Naive B cell (primary cell): ENCODE measurements around the gene DCTN3. TPM values are rescaled to one million over a fixed set of nuclear protein-coding genes. Genes with fewer than 3 reads are reported as not detected.

Source experiments
- ATAC-seq, 2 donors: fragments of 150-1000 bp; cut with Tn5 transposase; 2 replicates each; pipeline ENCODE4 v1.10.0; 2021; ENCODE audit warnings: low read depth in 2 of 2, mild to moderate bottlenecking in 2 of 2, moderate library complexity in 2 of 2
- DNase-seq: peaks from one replicate; pipeline ENCODE4 v3.0.0; 2022
- H3K27ac Mint-ChIP-seq, 6 donors: one replicate each; pipeline ENCODE4 v1.8.0; 2020 to 2022; ENCODE audit warnings: mild to moderate bottlenecking in 6 of 6, mixed read lengths in 6 of 6, moderate library complexity in 5 of 6, inconsistent platforms in 2 of 6
- H3K27me3 Mint-ChIP-seq, 3 donors: one replicate each; pipeline ENCODE4 v1.8.0; 2021 to 2022; ENCODE audit warnings: mixed read lengths in 3 of 3, mild to moderate bottlenecking in 1 of 3
- H3K36me3 Mint-ChIP-seq, 2 donors: one replicate each; pipeline ENCODE4 v1.8.0; 2020 to 2022; ENCODE audit warnings: mixed read lengths in 2 of 2, inconsistent platforms in 1 of 2, mild to moderate bottlenecking in 1 of 2
- H3K4me1 Mint-ChIP-seq, 3 donors: one replicate each; pipeline ENCODE4 v1.8.0; 2020 to 2022; ENCODE audit warnings: mixed read lengths in 3 of 3, inconsistent platforms in 1 of 3, mild to moderate bottlenecking in 1 of 3, moderate library complexity in 1 of 3
- H3K4me3 Mint-ChIP-seq, 8 donors: one replicate each; pipeline ENCODE4 v1.8.0; 2020 to 2022; ENCODE audit warnings: mild to moderate bottlenecking in 8 of 8, mixed read lengths in 8 of 8, moderate library complexity in 8 of 8, inconsistent platforms in 2 of 8
- H3K9me3 Mint-ChIP-seq, 7 donors: one replicate each; pipeline ENCODE4 v1.8.0; 2020 to 2022; ENCODE audit warnings: mixed read lengths in 7 of 7, mild to moderate bottlenecking in 5 of 7, inconsistent platforms in 2 of 7, moderate library complexity in 1 of 7
- polyA plus RNA-seq, 6 donors: library from polyadenylated mRNA; unstranded; fragments of 300-500 nt; fragmentation: Illumina TruSeq; gene quantifications; one replicate each; pipeline ENCODE4 v1.2.3, GENCODE V29; 2021; ENCODE audit warnings: low read depth in 6 of 6

DCTN3 gene
- polyA plus RNA-seq, 6 donors from 2014 or later, result 83.5 to 118 (median 103) TPM

DNA sequence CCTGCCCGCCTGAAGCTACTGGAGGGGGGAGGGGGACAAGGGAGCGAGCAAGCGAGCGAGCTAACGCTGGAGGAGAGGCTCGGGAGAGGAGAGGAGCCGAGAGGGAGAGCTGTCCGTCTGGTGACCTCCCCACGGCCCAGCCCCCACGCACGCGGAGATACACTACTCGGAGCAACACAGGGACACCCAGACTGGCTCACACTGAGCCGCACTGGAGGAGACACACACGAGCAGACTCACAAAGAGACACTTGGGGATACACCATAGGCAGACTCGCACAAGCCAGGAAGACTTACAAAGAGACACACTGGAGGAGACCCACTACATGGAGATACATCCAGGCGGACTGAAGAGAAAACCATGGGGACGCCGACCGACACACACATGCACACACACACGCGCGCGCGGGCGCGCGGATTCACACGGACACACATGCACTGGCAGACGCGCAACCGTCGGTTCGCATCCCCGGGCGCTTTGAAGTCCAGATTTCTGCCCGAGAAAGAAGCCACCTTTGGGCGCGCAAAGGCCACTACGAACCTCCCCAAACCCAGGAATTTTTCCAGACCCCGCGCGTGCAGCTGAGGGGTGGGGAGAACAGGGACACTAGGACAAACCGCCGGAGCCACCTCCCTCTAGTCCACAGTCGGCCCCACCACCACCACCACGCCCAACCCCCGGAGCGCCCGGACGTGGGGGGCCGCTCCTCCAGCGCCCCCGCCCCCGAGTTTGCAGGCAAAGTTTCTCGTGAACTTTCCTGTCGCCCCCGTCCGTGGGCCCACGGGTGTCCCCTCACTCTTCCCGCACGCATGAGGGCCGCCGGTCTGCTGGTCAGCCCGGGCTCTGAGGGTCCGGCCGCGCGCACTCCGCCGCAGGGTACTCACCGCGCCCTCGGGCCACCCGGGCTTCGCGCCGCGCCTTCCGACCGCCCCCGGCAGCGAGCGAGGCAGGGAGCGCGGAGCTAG, 31.3 kb downstream of the DCTN3 start:
- DNase-seq (no peak), ATAC-seq (no peak)
- H3K36me3 Mint-ChIP-seq, result no peaks in the 10 kb centered on the region
- H3K4me1 Mint-ChIP-seq, result peaks cover 40 to 52% (median 41%) of the 10 kb centered on the region in 3 donors
- peak overlapping the region in 1 of 6 donors; percentile 48 for H3K27ac Mint-ChIP-seq
- H3K9me3 Mint-ChIP-seq, result no peaks in the 10 kb centered on the region
- H3K27me3 Mint-ChIP-seq, result peaks cover 63 to 94% (median 87%) of the 10 kb centered on the region in 3 donors
- H3K4me3 Mint-ChIP-seq, result peak overlapping the region; percentile 40 to 91 (median 84)

DNA sequence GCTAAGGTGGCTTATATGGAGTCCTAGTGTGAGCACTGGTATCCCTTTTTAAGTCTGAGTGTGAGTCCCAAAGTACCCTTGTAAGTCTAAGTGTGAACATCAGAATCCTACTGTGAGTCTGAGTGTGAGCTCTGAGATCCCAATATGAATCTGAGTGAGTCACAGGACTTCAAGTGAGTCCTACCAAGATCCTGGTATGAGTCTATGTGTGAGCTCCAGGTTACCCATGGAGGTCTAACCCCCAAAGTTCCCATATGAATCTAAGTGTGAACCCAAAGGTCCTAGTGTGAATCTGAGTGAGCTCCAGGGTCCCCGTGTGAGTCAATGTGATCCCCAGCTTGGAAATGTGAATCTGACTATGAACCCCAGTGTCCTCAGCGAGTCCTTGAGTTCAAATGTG, 33.0 kb downstream of the DCTN3 start:
- H3K4me3 Mint-ChIP-seq, result peak overlapping the region in 1 of 8 donors; percentile 40
- peaks cover 63 to 95% (median 87%) of the 10 kb centered on the region in 3 donors for H3K27me3 Mint-ChIP-seq
- H3K36me3 Mint-ChIP-seq, result no peaks in the 10 kb centered on the region
- peaks cover 30 to 42% (median 32%) of the 10 kb centered on the region in 3 donors for H3K4me1 Mint-ChIP-seq
- H3K9me3 Mint-ChIP-seq, result no peaks in the 10 kb centered on the region
- ATAC-seq, result no peak
- no peak for DNase-seq
- H3K27ac Mint-ChIP-seq, result peak overlapping the region in 1 of 6 donors; percentile 34

DNA sequence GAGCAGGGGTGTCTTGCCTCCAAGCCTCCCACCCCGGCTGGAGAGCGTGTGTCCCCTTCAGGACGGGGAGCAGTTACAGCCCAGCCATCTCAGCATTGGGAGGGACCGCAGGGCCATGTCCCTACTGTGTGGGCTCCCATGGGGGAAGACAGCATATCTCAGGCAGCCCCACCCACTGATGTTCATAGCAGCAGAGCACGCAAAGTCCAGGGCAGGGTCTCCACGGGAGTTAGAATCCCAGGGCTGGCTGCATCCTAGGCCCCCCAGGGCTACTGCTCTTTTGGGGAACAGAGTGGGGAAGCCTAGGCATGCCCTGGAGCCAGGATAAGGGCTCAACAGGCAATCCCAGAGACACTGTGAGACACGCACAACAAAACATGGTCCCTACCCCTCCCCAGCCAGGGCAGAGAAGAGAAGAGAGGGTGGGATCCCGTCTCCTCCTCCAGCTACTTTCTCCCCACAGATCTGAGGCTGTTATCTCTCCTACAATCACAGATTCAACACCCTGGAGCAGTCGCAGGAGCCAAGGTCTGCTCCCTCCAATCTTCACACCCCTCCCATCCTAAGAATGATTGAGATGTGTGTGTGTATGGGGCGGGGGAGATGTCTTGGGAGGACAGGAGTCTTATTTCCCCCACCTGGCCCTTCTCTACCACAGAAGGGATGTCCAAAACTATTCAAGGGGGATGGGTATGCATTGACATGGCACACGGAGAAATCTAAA, 34.2 kb downstream of the DCTN3 start:
- DNase-seq, result no peak
- peaks cover 68 to 94% (median 92%) of the 10 kb centered on the region in 3 donors for H3K27me3 Mint-ChIP-seq
- peak overlapping the region in 1 of 6 donors; percentile 25 for H3K27ac Mint-ChIP-seq
- H3K9me3 Mint-ChIP-seq, result no peaks in the 10 kb centered on the region
- H3K4me1 Mint-ChIP-seq, result peaks cover 25 to 31% (median 26%) of the 10 kb centered on the region in 3 donors
- no peak for ATAC-seq
- H3K36me3 Mint-ChIP-seq, result no peaks in the 10 kb centered on the region
- peak overlapping the region in 1 of 8 donors; percentile 40 for H3K4me3 Mint-ChIP-seq

DNA sequence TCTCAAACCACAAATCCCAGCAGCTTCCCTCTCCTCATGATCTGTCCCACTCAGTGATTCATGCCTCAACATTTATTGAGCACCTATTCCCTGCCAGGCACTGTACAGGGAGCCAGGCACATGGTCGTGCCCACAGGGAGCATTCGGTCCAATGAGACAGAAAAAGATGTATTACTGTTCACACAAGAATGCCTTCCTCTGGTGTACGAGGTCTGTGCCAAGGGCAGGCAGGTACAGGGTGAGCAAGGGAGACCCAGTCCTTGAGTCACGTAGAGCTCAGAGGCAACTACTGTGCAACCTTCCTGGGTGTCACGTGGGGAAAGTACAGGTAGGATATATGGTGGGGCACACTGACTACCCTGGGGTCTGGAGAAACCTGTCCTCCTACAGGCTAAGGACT, 35.3 kb downstream of the DCTN3 start:
- no peak overlapping the region for H3K27ac Mint-ChIP-seq
- ATAC-seq (no peak), DNase-seq (no peak)
- peaks cover 76 to 95% (median 94%) of the 10 kb centered on the region in 3 donors for H3K27me3 Mint-ChIP-seq
- no peaks in the 10 kb centered on the region for H3K9me3 Mint-ChIP-seq
- H3K4me1 Mint-ChIP-seq, result peaks cover 13 to 20% (median 18%) of the 10 kb centered on the region in 3 donors
- H3K4me3 Mint-ChIP-seq, result no peak overlapping the region
- no peaks in the 10 kb centered on the region for H3K36me3 Mint-ChIP-seq

DNA sequence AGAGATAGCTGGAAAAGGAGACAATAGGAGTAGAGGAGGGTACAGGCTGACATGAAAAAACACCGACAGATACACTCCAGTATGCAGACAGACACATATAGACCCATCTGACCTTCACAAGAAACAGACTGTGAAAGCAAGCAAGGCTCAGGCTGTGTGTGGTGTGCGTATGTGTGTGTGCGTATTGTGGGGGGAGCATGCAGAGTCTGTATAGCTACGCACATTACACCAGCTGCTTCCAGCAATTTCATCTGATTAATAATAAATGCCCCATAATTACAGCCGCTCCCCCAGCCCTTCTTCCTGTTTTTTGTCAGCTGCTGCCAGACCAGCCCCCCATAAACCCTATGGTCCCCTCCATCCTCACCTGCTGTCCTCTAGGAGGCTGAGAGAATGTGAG, 37.5 kb downstream of the DCTN3 start:
- Mint-ChIP-seq H3K27me3 (peaks cover 73 to 95% (median 94%) of the 10 kb centered on the region in 3 donors), H3K4me1 (peaks cover 6 to 9% (median 6%) of the 10 kb centered on the region in 3 donors), H3K9me3 (no peaks in the 10 kb centered on the region), H3K27ac (no peak overlapping the region), H3K4me3 (no peak overlapping the region), H3K36me3 (no peaks in the 10 kb centered on the region)
- DNase-seq (no peak), ATAC-seq (no peak)

DNA sequence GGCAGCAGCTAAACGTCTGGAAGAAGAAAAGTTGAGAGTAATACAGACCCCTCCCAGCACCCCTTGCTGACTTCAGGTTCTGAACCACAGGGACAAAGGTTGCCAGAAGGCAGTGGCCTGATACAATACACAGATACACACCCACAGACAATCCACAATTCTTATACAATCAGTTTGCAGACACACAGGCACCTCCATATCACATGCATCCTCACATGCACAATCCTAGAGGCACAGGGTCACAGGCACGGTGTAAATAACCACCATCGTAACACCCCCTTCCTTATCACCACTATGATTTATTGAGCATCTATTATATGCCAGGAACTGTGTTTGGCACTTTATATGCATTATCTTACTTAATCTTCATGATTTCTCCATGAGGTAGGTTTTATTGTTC, 39.0 kb downstream of the DCTN3 start:
- H3K27ac Mint-ChIP-seq, result no peak overlapping the region
- H3K4me3 Mint-ChIP-seq, result no peak overlapping the region

DNA sequence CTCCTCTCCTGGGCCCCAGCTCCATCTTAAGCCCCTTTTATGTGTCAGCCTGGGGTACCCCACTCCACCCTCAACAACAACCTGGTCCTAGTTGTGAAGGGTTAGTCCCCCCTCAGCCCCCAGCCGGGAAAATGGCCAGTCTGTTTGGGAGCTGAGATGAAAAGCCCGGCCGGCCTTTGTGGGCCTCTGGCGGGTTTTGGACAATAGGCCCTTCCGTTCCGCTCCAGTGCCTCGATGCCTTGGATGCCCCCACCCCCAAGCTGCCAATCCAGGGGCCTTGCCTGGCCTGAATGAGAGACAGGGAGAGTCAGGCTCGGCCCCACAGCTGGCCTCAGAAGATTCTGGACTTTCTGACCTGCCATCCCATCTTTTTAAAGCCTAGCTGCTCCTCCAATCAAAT, 39.9 kb downstream of the DCTN3 start:
- Mint-ChIP-seq H3K9me3 (no peaks in the 10 kb centered on the region), H3K27ac (no peak overlapping the region), H3K4me3 (no peak overlapping the region), H3K36me3 (no peaks in the 10 kb centered on the region), H3K4me1 (peaks cover 8 to 18% (median 9%) of the 10 kb centered on the region in 3 donors), H3K27me3 (peaks cover 63 to 95% (median 93%) of the 10 kb centered on the region in 3 donors)
- DNase-seq (no peak), ATAC-seq (no peak)

More for the DNA sequence above, 39.0 kb downstream of the DCTN3 start:
- no peak for DNase-seq
- H3K36me3 Mint-ChIP-seq, result no peaks in the 10 kb centered on the region
- no peaks in the 10 kb centered on the region for H3K9me3 Mint-ChIP-seq
- H3K4me1 Mint-ChIP-seq, result peaks cover 13 to 16% (median 16%) of the 10 kb centered on the region in 3 donors
- ATAC-seq, result no peak
- peaks cover 65 to 95% (median 94%) of the 10 kb centered on the region in 3 donors for H3K27me3 Mint-ChIP-seq

DNA sequence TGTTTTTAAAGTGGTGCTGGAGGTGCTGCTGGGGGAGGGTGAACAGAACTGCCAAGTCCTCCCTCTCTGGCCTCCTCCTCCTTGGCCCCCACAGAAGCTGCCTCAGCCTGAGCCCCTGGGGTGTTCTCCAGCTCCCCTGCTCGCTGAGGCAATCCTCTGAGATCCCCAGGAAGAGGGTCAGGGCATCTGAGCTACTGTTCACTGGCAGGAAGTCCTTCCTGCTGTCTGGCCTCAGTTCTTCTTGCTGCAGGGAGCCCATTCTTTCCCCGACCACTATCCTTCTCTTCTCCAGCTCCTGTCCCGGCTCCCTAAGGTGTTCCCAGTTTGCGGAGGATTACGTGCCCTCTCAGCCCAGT, 40.5 kb downstream of the DCTN3 start:
- no peaks in the 10 kb centered on the region for H3K36me3 Mint-ChIP-seq
- peaks cover 63 to 95% (median 93%) of the 10 kb centered on the region in 3 donors for H3K27me3 Mint-ChIP-seq
- ATAC-seq (no peak), DNase-seq (no peak)
- no peak overlapping the region for H3K4me3 Mint-ChIP-seq
- H3K27ac Mint-ChIP-seq, result peak overlapping the region in 1 of 6 donors; percentile 72
- H3K9me3 Mint-ChIP-seq, result no peaks in the 10 kb centered on the region
- peaks cover 8 to 18% (median 8%) of the 10 kb centered on the region in 3 donors for H3K4me1 Mint-ChIP-seq

DNA sequence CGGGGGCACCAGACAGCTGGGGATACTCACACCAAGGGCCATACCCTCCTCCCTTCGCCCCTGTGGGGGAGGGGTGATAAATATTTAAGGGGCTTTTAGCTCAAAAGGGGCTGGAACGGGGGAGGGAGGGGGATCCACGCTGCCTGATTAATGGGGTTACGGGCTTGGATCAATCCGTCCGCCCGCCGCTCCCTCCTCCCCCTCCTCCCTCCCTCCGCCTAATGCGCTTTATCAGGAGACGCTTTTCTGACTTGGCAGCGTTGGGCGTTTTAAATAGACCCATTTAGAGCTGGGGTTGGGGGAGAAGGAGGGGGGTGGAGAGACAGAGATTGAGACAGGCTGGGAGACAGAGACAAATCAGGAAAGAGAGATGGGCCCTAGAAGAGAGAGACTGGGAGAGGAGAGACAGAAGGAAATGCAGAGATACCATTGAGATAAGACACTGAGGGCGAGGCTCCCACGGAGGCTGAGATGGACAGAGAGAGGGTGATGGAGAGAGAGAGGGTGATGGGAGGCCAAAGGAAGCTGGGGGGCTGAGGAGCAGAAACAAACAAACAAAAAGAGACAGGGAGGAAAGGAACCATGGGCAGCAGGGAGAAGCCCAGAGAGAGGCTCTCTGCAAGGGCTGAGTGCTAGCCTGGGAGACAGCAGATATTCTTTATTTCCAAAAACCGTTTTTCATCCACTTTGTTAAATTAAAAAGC, 41.0 kb downstream of the DCTN3 start:
- DNase-seq, result no peak
- H3K4me1 Mint-ChIP-seq, result peaks cover 8 to 18% (median 8%) of the 10 kb centered on the region in 3 donors
- H3K36me3 Mint-ChIP-seq, result no peaks in the 10 kb centered on the region

DNA sequence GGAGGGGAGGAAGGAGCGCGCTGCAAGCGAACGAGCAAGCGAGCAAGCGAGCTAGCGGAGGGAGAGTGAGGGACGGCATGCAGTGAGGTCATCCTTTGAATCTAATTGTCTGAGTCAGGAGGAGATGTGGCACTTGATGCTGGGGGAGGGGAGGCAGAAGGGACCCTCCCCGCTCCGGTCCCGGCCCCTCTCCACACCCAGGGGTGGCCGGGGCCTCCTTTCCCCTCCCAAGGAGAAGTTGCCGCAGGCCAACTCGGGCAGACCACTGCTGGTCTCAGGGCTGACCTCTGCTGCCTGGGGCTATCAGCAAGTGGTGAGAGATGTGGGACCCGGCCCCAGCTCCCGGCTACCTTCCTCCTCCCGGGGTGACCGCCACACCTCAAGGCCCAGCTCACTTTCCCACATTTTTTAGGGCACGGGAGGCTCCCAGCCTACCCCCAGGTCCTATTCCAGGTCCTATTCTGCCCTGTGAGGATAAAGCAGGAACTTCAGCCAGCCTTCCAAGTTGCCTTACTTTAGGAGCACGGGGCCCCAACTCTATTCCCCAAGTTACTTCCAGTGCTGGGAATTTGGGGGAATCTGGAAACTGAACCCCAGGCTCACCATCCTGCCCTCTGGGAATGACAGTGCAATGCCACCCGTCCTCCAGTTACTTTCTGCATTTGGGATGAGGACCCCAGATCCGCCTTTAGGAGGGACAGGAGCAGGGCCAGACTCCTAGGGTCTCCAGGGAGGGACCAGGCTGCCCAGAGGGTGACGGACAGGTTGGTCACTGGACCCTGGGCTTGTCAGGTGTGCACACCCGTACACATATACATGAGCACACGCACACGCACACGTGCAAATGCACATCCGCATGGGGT, 41.8 kb downstream of the DCTN3 start:
- ATAC-seq, result peak in 1 of 2 donors; percentile 37
- no peaks in the 10 kb centered on the region for H3K36me3 Mint-ChIP-seq
- no peaks in the 10 kb centered on the region for H3K9me3 Mint-ChIP-seq
- H3K27me3 Mint-ChIP-seq, result peaks cover 58 to 95% (median 93%) of the 10 kb centered on the region in 3 donors
- peaks cover 8 to 18% (median 8%) of the 10 kb centered on the region in 3 donors for H3K4me1 Mint-ChIP-seq
- no peak for DNase-seq
- no peak overlapping the region for H3K27ac Mint-ChIP-seq
- peak overlapping the region in 5 of 8 donors; percentile 30 to 53 (median 43) for H3K4me3 Mint-ChIP-seq

More for the DNA sequence above, 41.0 kb downstream of the DCTN3 start:
- Mint-ChIP-seq H3K27ac (no peak overlapping the region), H3K27me3 (peaks cover 61 to 95% (median 93%) of the 10 kb centered on the region in 3 donors), H3K9me3 (no peaks in the 10 kb centered on the region), H3K4me3 (peak overlapping the region in 2 of 8 donors; percentile 14 to 43)
- ATAC-seq, result no peak

DNA sequence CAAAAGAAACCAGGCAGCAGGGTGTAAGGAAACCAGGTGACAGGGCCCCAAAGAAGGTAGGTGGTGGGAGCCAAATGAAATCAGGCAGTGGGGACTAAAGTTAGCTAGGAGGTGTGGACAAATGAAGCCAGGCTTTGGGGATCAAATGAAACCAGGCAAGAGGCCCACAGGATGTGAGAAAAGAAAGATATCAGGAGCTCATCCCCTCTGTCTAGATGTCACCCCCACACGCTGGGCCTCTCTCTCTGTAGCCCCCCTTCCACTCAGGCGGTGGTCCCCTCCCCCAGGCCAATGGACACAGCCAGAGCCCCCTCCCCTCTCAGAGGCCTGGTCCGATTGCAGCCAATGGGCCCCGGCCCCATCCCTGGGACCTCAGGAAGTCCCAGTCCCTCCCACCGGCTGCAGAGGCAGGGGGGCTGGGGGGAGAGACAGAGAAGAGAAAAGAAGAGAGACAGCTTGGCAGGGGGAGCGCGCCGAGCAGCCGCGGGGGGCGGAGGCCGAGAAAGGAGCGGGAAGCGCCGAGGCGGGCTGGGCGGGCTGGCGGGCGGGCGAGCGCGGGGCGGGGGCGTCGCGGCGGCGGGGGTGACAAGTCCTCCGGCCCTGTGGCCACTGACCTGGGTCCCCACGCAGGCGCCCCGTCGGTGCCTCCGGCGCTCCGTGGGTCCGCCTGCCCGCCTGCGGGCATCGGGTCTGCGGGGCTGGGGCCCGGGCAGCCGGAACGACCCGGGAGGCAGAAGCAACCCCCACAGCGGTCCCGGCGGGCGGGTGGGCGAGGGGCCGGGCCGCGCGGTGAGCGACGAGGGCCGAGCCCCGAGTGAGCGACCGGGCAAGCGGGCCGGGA, 42.7 kb downstream of the DCTN3 start:
- H3K27ac Mint-ChIP-seq, result no peak overlapping the region
- no peak for DNase-seq
- H3K36me3 Mint-ChIP-seq, result no peaks in the 10 kb centered on the region

More for the DNA sequence above, 42.7 kb downstream of the DCTN3 start:
- H3K4me1 Mint-ChIP-seq, result peaks cover 8 to 18% (median 8%) of the 10 kb centered on the region in 3 donors
- peak overlapping the region in 6 of 8 donors; percentile 61 to 76 (median 73) for H3K4me3 Mint-ChIP-seq
- H3K27me3 Mint-ChIP-seq, result peaks cover 52 to 90% (median 89%) of the 10 kb centered on the region in 3 donors
- H3K9me3 Mint-ChIP-seq, result no peaks in the 10 kb centered on the region
- ATAC-seq, result peak in 1 of 2 donors; percentile 36
